Cardiac atrium fibroblast (primary cell): ENCODE data around the gene MCTS1. TPM values are rescaled to one million over a fixed set of nuclear protein-coding genes. Genes with fewer than 3 reads are reported as not detected.

Experiments used
- total RNA-seq: library from RNA; depleted of rRNA; stranded (reverse); fragments of >200 nt; gene quantifications from 2 replicates; pipeline ENCODE4 v1.2.3, GENCODE V29; 2015

MCTS1 gene, protein sequence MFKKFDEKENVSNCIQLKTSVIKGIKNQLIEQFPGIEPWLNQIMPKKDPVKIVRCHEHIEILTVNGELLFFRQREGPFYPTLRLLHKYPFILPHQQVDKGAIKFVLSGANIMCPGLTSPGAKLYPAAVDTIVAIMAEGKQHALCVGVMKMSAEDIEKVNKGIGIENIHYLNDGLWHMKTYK
- 33.2 and 62.5 TPM in 2 replicates for total RNA-seq

DNA sequence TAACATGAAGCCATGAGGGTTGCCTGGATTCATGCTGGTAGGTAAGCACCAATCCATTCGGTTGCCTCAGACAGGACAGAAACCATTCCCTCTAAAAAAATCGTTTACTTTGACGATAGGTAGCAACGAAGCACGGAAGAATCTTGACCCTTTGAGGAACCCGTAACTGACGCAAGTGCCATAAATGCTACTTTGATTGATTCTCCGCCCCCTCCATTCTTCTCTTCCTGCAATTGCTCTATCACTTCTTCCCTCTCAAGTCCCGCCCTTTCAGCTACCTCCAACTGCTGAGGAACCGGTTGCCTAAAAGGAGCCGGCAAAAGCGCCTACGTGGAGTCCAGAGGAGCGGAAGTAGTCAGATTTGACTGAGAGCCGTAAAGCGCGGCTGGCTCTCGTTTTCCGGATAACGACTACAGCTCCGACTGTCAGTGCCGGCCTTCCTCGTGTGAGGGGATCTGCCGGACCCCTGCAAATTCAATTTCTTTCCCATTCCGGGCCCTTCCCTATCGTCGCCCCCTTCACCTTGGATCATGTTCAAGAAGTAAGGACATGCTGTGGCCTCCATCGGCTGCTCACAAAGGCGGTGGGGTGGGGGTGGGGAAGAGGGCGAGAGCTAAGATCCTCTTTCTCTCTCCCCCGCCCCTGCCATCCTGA, at the start of gene MCTS1:
MCTS1 (plus strand) TSS at position 395 of the 654 bp plus-strand sequence; CDS start at position 531, 136 bp downstream.

DNA sequence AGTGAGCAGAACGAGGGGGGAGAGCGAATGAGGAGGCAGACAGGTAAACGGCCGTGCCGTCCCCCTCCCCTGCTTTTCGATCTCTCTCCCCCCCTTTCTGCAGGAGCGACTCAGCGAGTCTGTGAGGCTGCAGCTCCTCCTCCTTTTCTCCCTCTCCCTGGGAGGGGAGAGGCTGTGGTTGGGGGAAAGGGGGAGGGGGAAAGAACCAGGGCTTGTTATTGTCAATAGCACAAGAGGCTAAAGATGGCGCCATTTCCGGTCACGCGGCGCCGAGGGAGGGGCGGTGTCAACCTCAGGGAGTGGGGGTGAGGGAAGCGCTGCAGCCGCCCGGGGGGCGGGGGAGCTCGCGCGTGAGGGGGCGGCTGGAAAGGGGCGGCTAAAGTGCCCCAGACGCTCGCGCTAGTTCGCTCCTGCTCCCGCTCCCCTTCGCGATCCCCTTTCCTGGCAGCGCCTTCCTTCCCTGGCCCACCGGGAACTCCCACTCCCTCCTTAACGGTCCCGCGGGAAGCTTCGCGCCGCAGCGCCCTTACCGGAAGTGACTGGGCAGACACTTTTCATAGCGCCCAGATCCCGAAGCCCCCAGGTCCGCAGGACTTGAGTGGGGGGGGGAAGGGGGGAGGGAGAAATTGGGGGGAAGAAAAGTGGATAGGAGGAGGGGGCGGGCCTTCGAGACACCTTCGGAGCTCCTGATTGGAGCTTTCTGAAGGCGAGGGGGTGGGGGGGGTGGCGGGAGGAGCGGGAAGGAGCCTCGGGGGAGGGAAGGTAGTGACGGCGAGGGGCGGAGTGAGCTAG, 42.9 kb upstream of the MCTS1 start, which contains the start of gene CUL4B:
CUL4B (minus strand) TSS at position 121 of the 792 bp plus-strand sequence. CDS start 324 bp downstream, outside the sequence.

DNA sequence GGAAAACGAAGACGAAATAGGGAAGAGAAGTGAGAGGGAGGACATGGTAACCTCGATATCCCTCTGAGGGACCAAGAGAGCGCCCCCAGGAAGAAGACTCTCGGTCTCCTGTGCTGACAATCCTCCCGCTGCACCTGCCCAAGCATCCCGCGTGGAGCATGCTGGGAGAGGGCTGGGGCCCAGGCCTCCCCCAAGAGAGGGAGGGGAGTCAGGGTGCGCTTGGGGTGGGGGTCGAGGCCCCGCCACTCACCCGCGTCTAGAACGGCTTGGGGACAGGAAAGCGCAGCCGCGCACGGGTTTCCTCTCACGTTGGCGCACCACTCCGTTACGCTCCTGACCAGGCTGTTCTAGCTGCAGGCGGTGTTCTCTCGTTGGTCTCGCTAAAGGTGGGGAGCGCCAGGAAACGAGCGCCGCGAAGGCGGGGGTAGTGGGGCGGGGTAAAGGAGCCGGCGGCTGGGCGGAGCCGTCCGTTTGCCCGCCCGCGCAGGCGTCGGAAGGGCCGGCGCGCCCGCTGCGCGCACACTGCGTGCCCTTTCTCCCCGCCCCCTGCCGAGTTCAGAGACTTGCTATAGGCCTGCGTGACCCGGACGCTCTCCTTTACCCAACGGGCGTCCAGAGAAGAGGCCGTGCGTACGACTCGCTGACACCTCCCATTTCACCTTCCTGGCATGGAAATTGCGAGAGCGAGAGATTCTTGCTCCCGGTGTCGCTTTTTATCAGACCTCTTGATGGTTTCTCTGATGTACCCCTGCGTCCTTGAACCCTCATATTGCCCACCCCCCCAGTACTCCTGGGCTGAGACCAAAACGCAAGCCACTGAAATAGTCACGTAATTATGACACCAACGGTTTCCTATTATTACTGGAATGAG, 26.0 kb downstream of the MCTS1 start, which contains the start of gene C1GALT1C1:
C1GALT1C1 (minus strand) TSS at position 388 of the 871 bp plus-strand sequence. CDS start 2,888 bp downstream, outside the sequence.

Other genes with a start within 250 kb of the MCTS1 start
- not detected in 2 replicates for gene ATP1B4, start 242.0 kb upstream of the MCTS1 start, total RNA-seq
- gene LAMP2, start 134.8 kb upstream of the MCTS1 start, total RNA-seq, result 143 and 168 TPM in 2 replicates
- gene CUL4B, start 43.1 kb upstream of the MCTS1 start, total RNA-seq, result 50.4 and 82.8 TPM in 2 replicates
- gene C1GALT1C1, start 26.0 kb downstream of the MCTS1 start, total RNA-seq, result 23.5 and 40.5 TPM in 2 replicates